ENCODE results near the gene MGLL.
"Not testable (repeated sequence)": the region's sequence is repeated elsewhere in the genome, so short reads cannot be mapped to it uniquely, and the experiment has no call there.

The MGLL gene

DNA sequence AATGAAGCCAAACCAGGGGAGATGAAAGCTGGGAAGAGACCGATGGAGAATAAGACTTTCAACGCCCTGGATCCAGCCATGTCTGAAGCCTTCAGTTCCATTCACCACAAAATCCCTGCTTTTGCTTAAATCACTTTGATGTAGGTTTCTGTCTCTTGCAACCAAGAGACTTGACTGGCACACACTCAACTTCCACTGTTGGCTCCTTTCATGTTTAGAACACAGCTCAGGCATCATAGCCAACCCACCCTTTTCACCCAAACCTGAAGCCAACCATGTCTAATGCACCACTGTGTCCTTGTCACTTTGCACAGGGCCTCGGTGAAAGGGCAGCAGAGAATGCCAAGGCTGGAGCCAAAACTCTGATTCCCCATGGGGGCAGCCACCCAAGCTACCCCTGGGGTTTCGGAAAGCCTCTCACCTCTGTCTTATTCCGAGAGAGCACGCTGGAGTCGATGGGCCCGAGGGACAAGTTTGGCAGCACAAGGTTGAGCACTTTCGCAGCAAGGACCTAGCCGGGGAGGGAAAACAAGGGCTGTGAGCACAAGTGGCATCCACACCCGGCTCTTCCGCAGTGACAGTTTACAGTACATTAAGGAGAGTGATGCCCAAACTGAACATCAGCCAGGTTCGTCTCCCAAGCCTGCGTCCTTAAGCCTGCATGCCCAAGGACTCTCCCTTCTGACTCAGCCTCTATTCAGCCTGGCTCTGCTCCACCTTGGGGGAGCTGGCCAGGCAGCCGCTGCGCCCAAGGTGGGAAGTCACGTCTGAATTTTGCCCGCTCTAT, 112.0 kb downstream of the MGLL start:
- no peak for DNase-seq (ENCODE audit: extremely low read depth, low read depth)
- H3K4me3 ChIP-seq (replicated peaks; ENCODE audit: low read depth, low read length) = no peak overlapping the region
- TF ChIP-seq, protein P1, sequence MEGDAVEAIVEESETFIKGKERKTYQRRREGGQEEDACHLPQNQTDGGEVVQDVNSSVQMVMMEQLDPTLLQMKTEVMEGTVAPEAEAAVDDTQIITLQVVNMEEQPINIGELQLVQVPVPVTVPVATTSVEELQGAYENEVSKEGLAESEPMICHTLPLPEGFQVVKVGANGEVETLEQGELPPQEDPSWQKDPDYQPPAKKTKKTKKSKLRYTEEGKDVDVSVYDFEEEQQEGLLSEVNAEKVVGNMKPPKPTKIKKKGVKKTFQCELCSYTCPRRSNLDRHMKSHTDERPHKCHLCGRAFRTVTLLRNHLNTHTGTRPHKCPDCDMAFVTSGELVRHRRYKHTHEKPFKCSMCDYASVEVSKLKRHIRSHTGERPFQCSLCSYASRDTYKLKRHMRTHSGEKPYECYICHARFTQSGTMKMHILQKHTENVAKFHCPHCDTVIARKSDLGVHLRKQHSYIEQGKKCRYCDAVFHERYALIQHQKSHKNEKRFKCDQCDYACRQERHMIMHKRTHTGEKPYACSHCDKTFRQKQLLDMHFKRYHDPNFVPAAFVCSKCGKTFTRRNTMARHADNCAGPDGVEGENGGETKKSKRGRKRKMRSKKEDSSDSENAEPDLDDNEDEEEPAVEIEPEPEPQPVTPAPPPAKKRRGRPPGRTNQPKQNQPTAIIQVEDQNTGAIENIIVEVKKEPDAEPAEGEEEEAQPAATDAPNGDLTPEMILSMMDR (IDR thresholded peaks at IDR 0.05; ENCODE audit: low read depth, low read length, missing control alignments) = no peak

DNA sequence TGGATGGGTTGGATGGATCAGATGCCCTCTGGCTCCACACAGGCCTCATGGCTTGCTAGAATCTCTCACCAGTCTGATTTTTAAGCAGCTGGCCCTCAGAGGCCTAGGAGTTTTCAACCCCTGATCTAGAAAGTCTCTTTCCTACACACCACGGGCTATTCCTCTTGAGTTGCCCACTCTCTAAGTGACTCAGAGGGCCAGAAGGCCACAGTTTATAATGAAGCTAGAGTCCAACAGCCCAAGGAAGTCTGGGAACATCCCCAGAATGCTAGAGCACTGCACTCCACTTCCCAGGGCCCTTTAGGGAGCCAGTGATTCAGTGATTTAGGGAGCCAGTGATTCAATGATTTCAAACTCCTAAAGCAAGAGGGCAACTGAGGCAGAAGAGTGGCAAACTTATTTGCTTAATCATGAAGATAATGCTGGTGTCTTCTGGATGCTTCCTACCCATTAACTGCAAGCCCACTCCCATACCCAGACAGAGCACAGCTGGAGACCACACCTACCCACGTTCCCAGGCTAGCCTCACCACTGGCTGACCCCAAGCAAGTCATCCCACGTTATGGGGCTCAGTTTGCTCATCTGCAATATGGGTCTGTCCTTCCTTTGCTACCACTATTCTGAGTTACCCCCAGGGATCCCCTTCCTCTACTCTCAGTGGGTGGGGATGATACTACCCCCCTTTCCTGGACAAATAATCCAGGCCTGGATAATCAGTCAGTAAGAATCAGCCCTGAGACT, 112.8 kb downstream of the MGLL start:
- H3K4me3 ChIP-seq (replicated peaks; ENCODE audit: low read depth, low read length) = no peak overlapping the region
- TF ChIP-seq, protein P1 (IDR thresholded peaks at IDR 0.05; ENCODE audit: low read depth, low read length, missing control alignments) = no peak
- DNase-seq (ENCODE audit: extremely low read depth, low read depth) = no peak

DNA sequence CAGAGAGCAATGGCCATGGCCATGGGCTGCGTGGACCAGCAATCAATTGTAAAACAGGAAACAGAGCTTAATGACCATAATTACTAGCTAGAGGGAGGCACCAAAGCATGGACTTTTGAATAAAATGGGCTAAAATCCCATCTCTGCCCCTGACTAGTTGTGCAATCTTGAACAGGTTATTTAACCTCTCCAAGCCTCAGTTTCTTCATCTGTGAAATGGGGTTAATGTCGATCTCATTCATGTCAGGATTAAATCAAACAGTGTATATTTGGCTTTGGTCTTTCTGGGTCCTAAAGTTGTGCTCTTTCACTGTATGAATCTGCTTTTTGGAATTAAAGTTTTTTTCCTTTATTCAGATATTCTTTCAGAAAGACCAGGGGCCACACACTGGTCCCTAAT, 113.5 kb downstream of the MGLL start:
- TF ChIP-seq, protein P1 (IDR thresholded peaks at IDR 0.05; ENCODE audit: low read depth, low read length, missing control alignments) = no peak
- DNase-seq (ENCODE audit: extremely low read depth, low read depth) = no peak
- no peak overlapping the region for H3K4me3 ChIP-seq (replicated peaks; ENCODE audit: low read depth, low read length)

DNA sequence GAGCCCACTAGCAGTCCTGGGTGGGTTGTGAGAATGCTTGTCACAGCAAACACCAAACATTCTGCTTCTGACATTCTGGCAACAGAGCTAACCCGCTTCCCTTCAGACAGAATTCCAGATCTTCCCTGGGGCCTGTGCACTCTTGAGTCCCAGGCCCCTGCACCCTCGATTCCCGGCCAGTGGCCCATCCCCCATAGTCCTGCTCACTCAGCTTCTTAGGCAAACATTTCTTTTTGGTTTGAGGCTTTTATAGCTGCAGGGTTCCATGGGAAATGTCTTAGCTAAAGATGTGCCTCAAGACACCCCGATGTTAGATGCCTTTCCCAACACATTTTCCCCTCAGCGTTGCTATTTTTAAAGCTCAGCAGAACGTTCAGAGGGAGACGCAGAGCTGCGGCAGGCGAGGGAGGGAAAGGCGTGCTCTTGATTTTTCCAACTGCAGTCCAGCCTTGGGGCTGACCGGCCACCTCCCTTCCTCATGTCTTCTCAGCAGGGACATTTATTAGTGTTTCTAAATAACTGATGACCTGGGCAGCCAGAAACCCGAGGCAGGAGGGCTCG, 114.4 kb downstream of the MGLL start:
- no peak overlapping the region for H3K4me3 ChIP-seq (replicated peaks; ENCODE audit: low read depth, low read length)
- TF ChIP-seq, protein P1 (IDR thresholded peaks at IDR 0.05; ENCODE audit: low read depth, low read length, missing control alignments) = no peak
- no peak for DNase-seq (ENCODE audit: extremely low read depth, low read depth)

DNA sequence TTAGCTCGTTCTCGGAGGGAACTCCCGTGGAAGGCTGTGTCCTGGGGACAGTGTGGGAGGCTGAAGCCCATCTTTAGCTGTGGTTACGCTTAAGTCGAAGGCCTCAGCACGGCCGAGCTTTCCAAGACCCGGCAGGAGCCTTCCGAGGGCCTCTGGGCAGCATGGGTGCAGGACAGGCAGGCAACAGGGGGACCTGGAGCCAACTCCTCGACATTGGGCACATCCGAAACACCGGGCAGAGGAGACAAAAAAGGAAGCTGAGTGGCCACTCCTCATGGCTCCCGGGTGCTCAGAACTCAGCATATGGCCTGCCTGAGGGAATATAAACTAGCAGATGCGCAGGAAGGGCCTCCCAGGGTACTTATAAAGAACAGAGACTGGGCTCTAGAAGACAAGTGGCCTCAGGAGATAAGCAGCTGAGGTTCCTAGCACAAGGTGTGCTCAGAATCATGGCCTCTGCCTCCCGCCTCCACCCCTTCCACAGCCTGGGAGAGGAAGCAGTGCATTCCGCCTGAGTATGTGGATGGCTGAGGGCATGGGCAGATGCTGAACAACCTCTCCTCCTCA, 115.4 kb downstream of the MGLL start:
- no peak overlapping the region for H3K4me3 ChIP-seq (replicated peaks; ENCODE audit: low read depth, low read length)
- TF ChIP-seq, protein P1 (IDR thresholded peaks at IDR 0.05; ENCODE audit: low read depth, low read length, missing control alignments) = no peak
- no peak for DNase-seq (ENCODE audit: extremely low read depth, low read depth)

DNA sequence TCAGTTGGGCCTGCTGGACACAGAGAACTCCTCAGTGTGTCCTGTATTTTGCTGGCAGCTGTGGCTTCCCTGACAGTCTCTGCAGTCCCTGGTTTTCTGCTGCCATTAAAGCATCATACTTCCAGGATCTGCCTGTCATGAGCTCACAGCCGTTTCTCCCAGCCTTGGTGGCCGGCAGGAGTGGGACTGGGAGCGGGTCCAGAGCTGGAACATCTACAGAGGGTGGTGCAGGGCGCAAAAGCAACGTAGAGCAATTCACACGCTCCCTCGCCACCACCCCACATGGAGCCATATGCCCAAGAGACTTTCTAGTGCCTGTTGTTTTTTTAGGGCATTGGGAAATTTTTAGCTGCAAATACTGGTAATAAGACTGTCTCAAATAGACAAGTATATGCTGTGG, 116.0 kb downstream of the MGLL start:
- TF ChIP-seq, protein P1 (IDR thresholded peaks at IDR 0.05; ENCODE audit: low read depth, low read length, missing control alignments) = no peak
- DNase-seq (ENCODE audit: extremely low read depth, low read depth) = no peak
- H3K4me3 ChIP-seq (replicated peaks; ENCODE audit: low read depth, low read length) = no peak overlapping the region

DNA sequence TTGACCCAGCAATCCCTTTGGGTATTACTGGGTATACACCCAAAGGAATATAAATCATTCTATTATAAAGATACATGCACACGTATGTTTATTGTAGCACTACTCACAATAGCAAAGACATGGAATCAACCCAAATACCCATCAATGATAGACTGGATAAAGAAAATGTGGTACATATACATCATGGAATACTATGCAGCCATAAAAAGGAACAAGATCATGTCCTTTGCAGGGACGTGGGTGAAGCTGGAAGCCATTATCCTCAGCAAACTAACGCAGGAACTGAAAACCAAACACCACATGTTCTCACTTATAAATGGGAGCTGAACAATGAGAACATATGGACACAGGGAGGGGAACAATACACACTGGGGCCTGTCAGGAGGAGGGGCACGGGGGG, 117.5 kb downstream of the MGLL start:
- not testable (repeated sequence) for H3K4me3 ChIP-seq (replicated peaks; ENCODE audit: low read depth, low read length); DNase-seq (ENCODE audit: extremely low read depth, low read depth)
